Transverse colon (tissue), 4 donors: Measurements from ENCODE around the gene ANKMY2. TPM values are rescaled to one million over a fixed set of nuclear protein-coding genes. Genes with fewer than 3 reads are reported as not detected.
"Not testable (repeated sequence)": the region's sequence is repeated elsewhere in the genome, so short reads cannot be mapped to it uniquely, and the experiment has no call there.

Source experiments
- DNase-seq: peaks from one replicate; pipeline ENCODE4 v3.0.0-alpha.2; 2019
- H3K27ac ChIP-seq, 4 donors: fragments of 200-600 bp; sonication (generic); 2 replicates each; pipeline ENCODE4 v1.5.1; 2016 to 2018; ENCODE audit warnings: inconsistent platforms in 4 of 4
- H3K27me3 ChIP-seq: fragments of 200-600 bp; sonication (generic); 2 replicates; pipeline ENCODE4 v1.5.1; 2017; ENCODE audit warnings: inconsistent platforms
- H3K36me3 ChIP-seq, 4 donors: fragments of 200-600 bp; sonication (generic); 2 replicates each; pipeline ENCODE4 v1.5.1; 2017 to 2019; ENCODE audit warnings: inconsistent platforms in 4 of 4
- H3K4me1 ChIP-seq, 4 donors: fragments of 200-600 bp; sonication (generic); 2 replicates each; pipeline ENCODE4 v1.5.1; 2017 to 2020; ENCODE audit warnings: inconsistent platforms in 4 of 4
- H3K4me3 ChIP-seq, 4 donors: fragments of 200-600 bp; sonication (generic); 1 replicate in 1 of 4; 2 replicates in 3 of 4; pipeline versions ENCODE4 v1.5.1 to v1.6.1; 2017 to 2019; ENCODE audit warnings: inconsistent platforms in 4 of 4
- H3K9me3 ChIP-seq, 2 donors: fragments of 200-600 bp; sonication (generic); 2 replicates each; pipeline ENCODE4 v1.5.1; 2017 to 2019; ENCODE audit warnings: inconsistent platforms in 2 of 2
- EP300 ChIP-seq: sonication (generic); formaldehyde crosslinking; IDR thresholded peaks from one replicate; pipeline ENCODE4 v1.6.1; 2017; ENCODE audit warnings: antibody characterized with exemption, low read depth
- POLR2A ChIP-seq: fragments of 450-650 bp; IDR thresholded peaks from one replicate; pipeline ENCODE4 v1.6.1; 2016; ENCODE audit warnings: antibody characterized with exemption, mild to moderate bottlenecking, moderate library complexity
- POLR2AphosphoS5 ChIP-seq, 3 donors: sonication (generic); formaldehyde crosslinking; IDR thresholded peaks; one replicate each; pipeline ENCODE4 v1.6.1; 2016; ENCODE audit warnings: antibody characterized with exemption in 3 of 3
- WGBS, 2 donors: methylation state at CpG; one replicate each; pipeline ENCODE4 v1.1.5; 2018; ENCODE audit warnings: low coverage in 1 of 2; 5-methylcytosine and 5-hydroxymethylcytosine counted together
- in situ Hi-C, 4 donors: fragments of 200-750 bp; cut with MboI; loops; one replicate each; pipeline versions ENCODE4 v1.15.0 to v1.15.1; 2017; ENCODE audit warnings: low sequenced_read_pairs in 3 of 4, low pct_ligation_motif_present in 1 of 4, low pct_unique_long_range_greater_than_20kb in 1 of 4
- intact Hi-C: fragments of 100-400 bp; cut with DNase I; formaldehyde crosslinking; loops from one replicate; pipeline ENCODE4 v1.15.1; 2023; ENCODE audit warnings: low total_unique reads
- total RNA-seq, 4 donors: library from RNA; depleted of rRNA; stranded (reverse); fragments of >200 nt; gene quantifications; one replicate each; pipeline ENCODE4 v1.1.0, GENCODE V29; 2016
- TF ChIP-seq, protein P1 (sequence below), 5 experiments: fragments of 200-600 bp in 3 of 5; fragments of 450-650 bp in 2 of 5; sonication (generic) in 3 of 5; IDR thresholded peaks; 1 replicate in 2 of 5; 2 replicates in 3 of 5; pipeline ENCODE4 v1.5.1; 2016 to 2017; ENCODE audit warnings: antibody characterized with exemption in 5 of 5, inconsistent platforms in 3 of 5, mild to moderate bottlenecking in 2 of 5, moderate library complexity in 1 of 5

ANKMY2 gene
- total RNA-seq, 4 donors from 2014 or later: 0.75 to 22.5 (median 12.0) TPM

DNA sequence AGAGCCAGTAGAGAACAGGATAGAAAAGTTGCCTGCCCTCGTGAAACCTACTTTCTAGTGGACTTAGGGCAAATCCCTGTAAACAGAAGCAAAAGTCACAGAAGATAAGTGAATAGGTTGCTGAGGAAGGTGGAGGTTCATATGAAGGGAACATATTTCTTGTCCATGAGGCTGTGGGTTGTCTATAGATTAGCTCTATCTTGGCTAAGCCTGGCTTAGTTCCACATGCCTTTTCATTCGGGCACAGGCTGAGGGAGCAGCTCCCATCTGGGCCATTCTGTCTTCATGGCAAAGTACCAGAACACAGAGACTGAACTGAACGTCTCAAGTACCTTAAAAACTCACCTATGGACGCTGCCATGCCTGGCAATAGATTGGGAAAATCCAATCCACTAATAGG, 45.7 kb upstream of the ANKMY2 start:
- TF ChIP-seq POLR2AphosphoS5 (IDR thresholded peaks at IDR 0.05): no peak
- TF ChIP-seq, protein P1, sequence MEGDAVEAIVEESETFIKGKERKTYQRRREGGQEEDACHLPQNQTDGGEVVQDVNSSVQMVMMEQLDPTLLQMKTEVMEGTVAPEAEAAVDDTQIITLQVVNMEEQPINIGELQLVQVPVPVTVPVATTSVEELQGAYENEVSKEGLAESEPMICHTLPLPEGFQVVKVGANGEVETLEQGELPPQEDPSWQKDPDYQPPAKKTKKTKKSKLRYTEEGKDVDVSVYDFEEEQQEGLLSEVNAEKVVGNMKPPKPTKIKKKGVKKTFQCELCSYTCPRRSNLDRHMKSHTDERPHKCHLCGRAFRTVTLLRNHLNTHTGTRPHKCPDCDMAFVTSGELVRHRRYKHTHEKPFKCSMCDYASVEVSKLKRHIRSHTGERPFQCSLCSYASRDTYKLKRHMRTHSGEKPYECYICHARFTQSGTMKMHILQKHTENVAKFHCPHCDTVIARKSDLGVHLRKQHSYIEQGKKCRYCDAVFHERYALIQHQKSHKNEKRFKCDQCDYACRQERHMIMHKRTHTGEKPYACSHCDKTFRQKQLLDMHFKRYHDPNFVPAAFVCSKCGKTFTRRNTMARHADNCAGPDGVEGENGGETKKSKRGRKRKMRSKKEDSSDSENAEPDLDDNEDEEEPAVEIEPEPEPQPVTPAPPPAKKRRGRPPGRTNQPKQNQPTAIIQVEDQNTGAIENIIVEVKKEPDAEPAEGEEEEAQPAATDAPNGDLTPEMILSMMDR (IDR thresholded peaks at IDR 0.05): no peak
- no peak for TF ChIP-seq POLR2A
- no peak for TF ChIP-seq EP300
- no peak for DNase-seq
- no peaks in the 10 kb centered on the region for H3K4me1 ChIP-seq
- in situ Hi-C loops: loop anchor here in 3 of 4 donors (10.0 to 25.0 kb wide), 2 partner anchors 221 to 224 kb away; no protein-coding TSS in a partner anchor
- intact Hi-C loops: no loop called here
- H3K27ac ChIP-seq: no peak overlapping the region
- no peaks in the 10 kb centered on the region for H3K27me3 ChIP-seq
- WGBS, 2 donors: 91% methylated on average over 4 of the region's 4 CpGs; no CpG with 5 or more reads in 1 of the 2 donors
- peaks cover 0 to 36% (median 12%) of the 10 kb centered on the region in 4 donors for H3K36me3 ChIP-seq
- no peak overlapping the region for H3K4me3 ChIP-seq
- no peaks in the 10 kb centered on the region for H3K9me3 ChIP-seq

DNA sequence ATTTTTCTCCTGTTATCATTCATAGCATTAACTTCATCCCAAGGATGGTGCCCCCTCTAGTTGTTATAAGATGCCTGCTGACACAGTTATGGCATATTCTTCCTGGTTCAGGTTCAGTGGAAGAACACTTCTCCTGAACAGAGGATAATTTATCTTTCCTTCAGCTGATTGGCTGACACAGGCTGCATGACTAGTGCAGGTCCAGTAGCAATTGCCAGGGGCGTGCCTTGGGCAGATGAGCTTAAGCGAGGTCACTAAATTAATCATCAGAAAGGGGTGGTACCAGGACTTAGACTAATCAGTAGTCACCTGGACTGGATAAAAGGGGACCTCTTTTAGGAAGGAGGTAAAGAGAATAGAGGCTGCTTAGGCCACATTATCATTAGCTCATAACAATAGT, 42.7 kb upstream of the ANKMY2 start:
- no peak overlapping the region for H3K4me3 ChIP-seq
- H3K27ac ChIP-seq: no peak overlapping the region
- WGBS, 2 donors: 76 to 98% methylated on average over 2 of the region's 2 CpGs
- TF ChIP-seq POLR2A (no peak), EP300 (no peak), POLR2AphosphoS5 (IDR thresholded peaks at IDR 0.05) (no peak)
- TF ChIP-seq, protein P1 (IDR thresholded peaks at IDR 0.05): no peak
- no peak for DNase-seq
- in situ Hi-C loops: loop anchor here in 1 of 4 donors (25.0 kb wide), 1 partner anchor 224 kb away; no protein-coding TSS in a partner anchor
- no peaks in the 10 kb centered on the region for H3K9me3 ChIP-seq
- intact Hi-C loops: no loop called here
- H3K36me3 ChIP-seq: peaks cover 0 to 29% (median 8%) of the 10 kb centered on the region in 4 donors
- H3K4me1 ChIP-seq: no peaks in the 10 kb centered on the region
- H3K27me3 ChIP-seq: no peaks in the 10 kb centered on the region

DNA sequence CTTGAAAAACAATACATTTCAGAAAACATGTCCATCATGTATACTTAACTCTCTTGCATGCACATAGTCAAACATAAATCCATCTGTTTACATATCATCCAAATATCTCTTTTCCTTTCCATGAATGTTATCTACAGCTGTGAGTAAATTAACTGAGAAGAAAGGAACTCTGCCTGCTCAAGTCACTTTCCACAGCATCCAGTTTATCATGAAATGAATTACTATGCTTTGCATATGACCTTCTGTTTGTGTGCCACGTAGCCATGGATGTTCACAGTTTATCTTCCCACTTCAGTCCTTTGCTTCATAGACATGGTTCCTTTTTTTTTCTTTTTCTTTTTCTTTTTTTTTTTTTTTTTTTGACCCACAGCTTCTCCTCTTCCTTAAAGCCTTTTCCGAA, 40.0 kb upstream of the ANKMY2 start:
- Histone ChIP-seq H3K27me3 (no peaks in the 10 kb centered on the region), H3K27ac (no peak overlapping the region), H3K36me3 (peaks cover 0 to 40% (median 17%) of the 10 kb centered on the region in 4 donors), H3K4me1 (no peaks in the 10 kb centered on the region), H3K4me3 (no peak overlapping the region), H3K9me3 (no peaks in the 10 kb centered on the region)
- no peak for TF ChIP-seq EP300
- no peak for TF ChIP-seq POLR2AphosphoS5 (IDR thresholded peaks at IDR 0.05)
- no peak for TF ChIP-seq POLR2A
- in situ Hi-C loops (loop anchor here in 1 of 4 donors (25.0 kb wide), 1 partner anchor 227 kb away; no protein-coding TSS in a partner anchor), intact Hi-C loops (no loop called here)
- no peak for DNase-seq
- 86 to 87% methylated on average over 1 to 2 of the region's 2 CpGs for WGBS, 2 donors

DNA sequence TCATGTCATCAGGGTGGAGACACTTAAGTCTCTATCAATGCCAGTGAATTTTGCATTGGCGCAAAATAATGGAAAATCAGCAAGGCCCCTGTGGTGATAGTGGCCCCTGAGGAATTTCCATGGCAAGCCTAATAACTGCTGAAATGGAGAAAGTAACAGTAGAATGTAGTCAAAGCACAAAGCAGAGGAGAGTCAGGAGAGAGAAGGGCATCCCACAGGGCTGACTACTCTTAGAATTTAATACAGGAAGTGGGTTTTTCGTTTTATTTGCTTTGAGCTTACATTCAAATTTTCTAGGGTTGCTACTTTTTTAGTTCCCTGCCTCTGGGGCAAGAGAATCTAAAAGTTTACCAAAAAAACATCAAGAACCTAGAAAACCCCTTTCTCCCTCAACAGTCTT, 39.4 kb upstream of the ANKMY2 start:
- H3K36me3 ChIP-seq: peaks cover 0 to 34% (median 14%) of the 10 kb centered on the region in 4 donors

DNA sequence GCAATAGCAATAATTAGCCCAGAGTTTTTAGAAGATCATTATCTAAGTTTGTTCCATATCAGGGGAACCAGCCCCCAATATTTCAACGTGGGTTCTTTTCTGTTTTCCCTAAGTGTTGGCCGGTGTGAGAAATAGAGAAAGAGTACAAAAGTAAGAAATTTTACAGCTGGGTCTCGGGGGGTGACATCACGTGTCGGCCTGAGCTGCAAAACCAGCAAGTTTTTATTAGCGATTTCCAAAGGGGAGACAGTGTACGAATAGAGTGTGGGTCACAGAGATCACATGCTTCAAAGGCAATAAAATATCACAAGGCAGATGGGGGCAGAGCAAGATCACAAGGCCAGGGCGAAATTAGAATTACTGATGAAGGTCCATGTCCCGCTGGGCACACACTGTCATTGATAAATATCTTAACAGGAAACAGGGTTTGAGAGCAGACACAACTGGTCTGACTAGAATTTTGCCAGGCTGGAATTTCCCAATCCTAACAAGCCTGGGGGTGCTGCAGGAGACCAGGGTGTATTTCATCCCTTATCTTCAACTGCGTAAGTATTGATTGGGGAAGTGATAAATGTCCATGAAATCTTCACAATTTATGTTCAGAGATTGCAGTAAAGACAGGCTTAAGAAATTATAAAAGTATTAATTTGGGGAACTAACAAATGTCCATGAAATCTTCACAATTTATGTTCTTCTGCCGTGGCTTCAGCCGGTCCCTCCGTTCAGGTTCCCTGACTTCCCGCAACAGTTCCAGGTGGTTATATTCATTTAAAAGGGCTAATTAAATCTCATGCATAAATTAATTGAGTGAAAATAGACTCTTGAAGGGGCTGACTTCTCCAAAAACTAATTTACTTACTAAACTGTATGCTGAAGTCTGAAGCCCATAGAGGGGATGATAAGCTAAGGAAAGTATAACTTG, 33.4 kb upstream of the ANKMY2 start:
- H3K9me3 ChIP-seq, H3K27me3 ChIP-seq, DNase-seq, H3K4me3 ChIP-seq, H3K27ac ChIP-seq, H3K4me1 ChIP-seq, intact Hi-C loops: not testable (repeated sequence)
- WGBS, 2 donors: 91 to 93% methylated on average over 11 to 14 of the region's 14 CpGs
- in situ Hi-C loops: loop anchor here in 1 of 4 donors (25.0 kb wide), 1 partner anchor 233 kb away; no protein-coding TSS in a partner anchor
- H3K36me3 ChIP-seq: peaks cover 0 to 29% (median 12%) of the 10 kb centered on the region in 4 donors

More for the DNA sequence above, 39.4 kb upstream of the ANKMY2 start:
- Histone ChIP-seq H3K27ac (no peak overlapping the region), H3K9me3 (no peaks in the 10 kb centered on the region), H3K4me3 (no peak overlapping the region), H3K4me1 (no peaks in the 10 kb centered on the region), H3K27me3 (no peaks in the 10 kb centered on the region)
- in situ Hi-C loops: loop anchor here in 1 of 4 donors (25.0 kb wide), 1 partner anchor 227 kb away; no protein-coding TSS in a partner anchor
- intact Hi-C loops: no loop called here
- TF ChIP-seq POLR2A (no peak), EP300 (no peak), POLR2AphosphoS5 (IDR thresholded peaks at IDR 0.05) (no peak)
- TF ChIP-seq, protein P1 (IDR thresholded peaks at IDR 0.05): no peak
- DNase-seq: no peak
- 59 to 73% methylated on average over 2 of the region's 2 CpGs for WGBS, 2 donors
